Measurements from ENCODE around the gene CX3CR1. TPM values are rescaled to one million over a fixed set of nuclear protein-coding genes. Genes with fewer than 3 reads are reported as not detected.

CX3CR1 gene
- total and polyA plus RNA-seq, 9 of the 15 experiments (the other 6 are each of a cell fraction or from before 2014, with no cell fraction given) = 0.03 to 0.21 TPM; not detected in 7

DNA sequence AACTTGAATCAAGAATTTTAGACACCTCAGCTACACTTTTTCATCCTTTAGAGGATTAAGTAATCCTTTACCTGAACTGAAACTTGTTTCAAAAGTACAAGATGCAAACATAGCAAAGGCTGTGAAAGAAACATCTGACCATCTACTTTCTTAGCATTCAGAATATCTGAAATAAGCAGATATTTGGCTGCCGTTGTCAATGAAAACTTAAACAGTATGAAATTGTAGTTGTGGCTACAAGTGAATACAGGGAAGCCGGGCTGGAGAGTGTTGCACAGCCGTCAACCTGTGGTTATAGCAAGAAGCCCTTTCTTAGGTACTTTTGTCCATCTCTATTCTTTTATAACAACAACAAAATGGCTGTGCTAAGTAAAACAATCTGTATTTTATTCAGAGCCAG is 6.9 kb upstream of the CX3CR1 start:
- intact Hi-C loops (cut with micrococcal nuclease) = no loop called here
- no peaks in the 10 kb centered on the region for H4K20me1 ChIP-seq (replicated peaks; ENCODE audit: control insufficient read depth, insufficient read depth, low read length)
- no peak for DNase-seq (ENCODE audit: extremely low read depth in 1 of 4, low spot score in 3 of 4)
- in situ Hi-C loops (cut with MboI) = loop anchor here (5.0 kb wide), 2 partner anchors 99 to 159 kb away; no protein-coding TSS in a partner anchor
- no peaks in the 10 kb centered on the region for H3K9me1 ChIP-seq (ENCODE audit: control insufficient read depth, insufficient read depth, low read length)
- ATAC-seq = no peak
- BruUV-seq (replicated peaks) = no TSS peak
- no peaks in the 10 kb centered on the region for H3K9me3 ChIP-seq (replicated peaks; ENCODE audit: control insufficient read depth, insufficient read depth, low read depth, low read length)
- peaks cover 3 to 21% of the 10 kb centered on the region in 2 experiments; a peak in 3 of 5 replicates for H3K4me1 ChIP-seq (replicated peaks in 1 of 2; ENCODE audit: control insufficient read depth in 2 of 2, insufficient read depth in 2 of 2, low read length in 2 of 2)
- WGBS (ENCODE audit: insufficient coverage, low coverage, missing lambda C conversion rate) = 62% methylated on average over 3 of the region's 3 CpGs
- no peak overlapping the region for H3K4me2 ChIP-seq (ENCODE audit: insufficient read depth, low read length)
- no peaks in the 10 kb centered on the region for H3K36me3 ChIP-seq (ENCODE audit: control insufficient read depth, insufficient read depth, low read length)
- H3K79me2 ChIP-seq (ENCODE audit: control insufficient read depth, insufficient read depth, low read length) = no peaks in the 10 kb centered on the region
- H3K27ac ChIP-seq (ENCODE audit: extremely low read depth, low read depth, low read length) = no peak overlapping the region
- FAIRE-seq = no peak
- TF ChIP-seq ZNF12 (CRISPR knock-in tag; IDR thresholded peaks at IDR 0.05) (no peak), SRSF7 (optimal IDR thresholded peaks at IDR 0.05; ENCODE audit: low read depth, low read length) (no peak), RBM25 (IDR thresholded peaks at IDR 0.05; ENCODE audit: low read depth, low read length, severe bottlenecking) (no peak), NFE2L1 (tag; IDR thresholded peaks at IDR 0.05; ENCODE audit: borderline replicate concordance, low read depth) (no peak), BRF1 (IDR thresholded peaks at IDR 0.05; ENCODE audit: borderline replicate concordance, extremely low read depth, insufficient read length) (no peak), SAFB (IDR thresholded peaks at IDR 0.05; ENCODE audit: borderline replicate concordance, low read depth, low read length) (no peak), HNRNPH1 (optimal IDR thresholded peaks at IDR 0.05; ENCODE audit: low read depth, low read length) (no peak), LARP7 (IDR thresholded peaks at IDR 0.05) (no peak), GTF2E2 (tag; IDR thresholded peaks at IDR 0.05) (no peak), ZNF224 (CRISPR knock-in tag; IDR thresholded peaks at IDR 0.05) (no peak), NFIX (CRISPR knock-in tag; IDR thresholded peaks at IDR 0.05; ENCODE audit: low read depth) (no peak), SIX5 (IDR thresholded peaks at IDR 0.05; ENCODE audit: borderline replicate concordance in 1 of 2, insufficient read depth in 1 of 2, low read depth in 1 of 2, low read length in 2 of 2) (no peak)
- TF ChIP-seq, protein P1, sequence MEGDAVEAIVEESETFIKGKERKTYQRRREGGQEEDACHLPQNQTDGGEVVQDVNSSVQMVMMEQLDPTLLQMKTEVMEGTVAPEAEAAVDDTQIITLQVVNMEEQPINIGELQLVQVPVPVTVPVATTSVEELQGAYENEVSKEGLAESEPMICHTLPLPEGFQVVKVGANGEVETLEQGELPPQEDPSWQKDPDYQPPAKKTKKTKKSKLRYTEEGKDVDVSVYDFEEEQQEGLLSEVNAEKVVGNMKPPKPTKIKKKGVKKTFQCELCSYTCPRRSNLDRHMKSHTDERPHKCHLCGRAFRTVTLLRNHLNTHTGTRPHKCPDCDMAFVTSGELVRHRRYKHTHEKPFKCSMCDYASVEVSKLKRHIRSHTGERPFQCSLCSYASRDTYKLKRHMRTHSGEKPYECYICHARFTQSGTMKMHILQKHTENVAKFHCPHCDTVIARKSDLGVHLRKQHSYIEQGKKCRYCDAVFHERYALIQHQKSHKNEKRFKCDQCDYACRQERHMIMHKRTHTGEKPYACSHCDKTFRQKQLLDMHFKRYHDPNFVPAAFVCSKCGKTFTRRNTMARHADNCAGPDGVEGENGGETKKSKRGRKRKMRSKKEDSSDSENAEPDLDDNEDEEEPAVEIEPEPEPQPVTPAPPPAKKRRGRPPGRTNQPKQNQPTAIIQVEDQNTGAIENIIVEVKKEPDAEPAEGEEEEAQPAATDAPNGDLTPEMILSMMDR (IDR thresholded peaks at IDR 0.05 in 2 of 3, conservative IDR thresholded peaks at IDR 0.05 in 1 of 3; ENCODE audit: insufficient read depth in 2 of 3, low read depth in 1 of 3, low read length in 3 of 3) = no peak
- peak overlapping the region; percentile 13 for H2AFZ ChIP-seq (ENCODE audit: low read depth, low read length)
- no peak overlapping the region for H3K9ac ChIP-seq (ENCODE audit: insufficient read depth in 1 of 2, low read depth in 2 of 2, low read length in 2 of 2)
- ChIA-PET CTCF (ENCODE audit: low intra/inter-chr PET ratio) (interaction anchor here (0.9 to 3.8 kb wide), 4 partner anchors 97 to 212 kb away, joined by 4 to 63 read pairs (median 24); no protein-coding TSS in a partner anchor), POLR2A (interaction anchor here (1.0 to 2.0 kb wide), 3 partner anchors 92 to 120 kb away, joined by 5 to 17 read pairs (median 6); partner anchors contain the start of gene RPSA)
- H3K27me3 ChIP-seq (ENCODE audit: control insufficient read depth in 2 of 2, insufficient read depth in 2 of 2, low read length in 2 of 2) = peaks cover 0 to 8% of the 10 kb centered on the region in 2 experiments; a peak in 2 of 5 replicates
- no peak overlapping the region for H3K4me3 ChIP-seq
